Measurements from ENCODE around the gene IL3RA.
"Not testable (repeated sequence)": the region's sequence is repeated elsewhere in the genome, so short reads cannot be mapped to it uniquely, and the experiment has no call there.

Gene IL3RA

GRCh38 chrX:1336331-1336943 is at the start of gene IL3RA:
IL3RA (plus strand) TSS chrX:1336785; CDS start chrX:1341766, 4,981 bp downstream.
- H3K27ac ChIP-seq (ENCODE audit: low read depth, low read length), result peak within 1 kb of the TSS; percentile 70
- peaks cover 0 to 4% (median 0%) of the 10 kb centered on the region in 5 donors for H3K27me3 ChIP-seq (ENCODE audit: control insufficient read depth in 5 of 5, insufficient read depth in 4 of 5, low read length in 5 of 5)
- H3K9ac ChIP-seq (ENCODE audit: low read length in 5 of 5), result peak within 1 kb of the TSS; percentile 24 to 87 (median 75)
- H3K4me3 ChIP-seq (ENCODE audit: low read depth in 1 of 5, low read length in 5 of 5), result peak within 1 kb of the TSS; percentile 51 to 82 (median 75)
- peaks cover 0 to 9% (median 4%) of the 10 kb centered on the region in 5 donors for H3K9me3 ChIP-seq (ENCODE audit: control insufficient read depth in 5 of 5, low read length in 5 of 5)
- peaks cover 0 to 3% (median 3%) of the 10 kb centered on the region in 5 donors for H3K36me3 ChIP-seq (ENCODE audit: control insufficient read depth in 5 of 5, insufficient read depth in 5 of 5, low read length in 5 of 5)
- H3K4me1 ChIP-seq (ENCODE audit: control insufficient read depth in 5 of 5, insufficient read depth in 5 of 5, low read length in 5 of 5), result peaks cover 0 to 22% (median 7%) of the 10 kb centered on the region in 5 donors

GRCh38 chrX:1289535-1289934 is 47.0 kb upstream of the IL3RA start:
- Histone ChIP-seq H3K4me1 (ENCODE audit: control insufficient read depth in 5 of 5, insufficient read depth in 5 of 5, low read length in 5 of 5) (peaks cover 0 to 13% (median 9%) of the 10 kb centered on the region in 5 donors), H3K4me3 (ENCODE audit: low read depth in 1 of 5, low read length in 5 of 5) (no peak overlapping the region), H3K27me3 (ENCODE audit: control insufficient read depth in 5 of 5, insufficient read depth in 4 of 5, low read length in 5 of 5) (peaks cover 0 to 5% (median 0%) of the 10 kb centered on the region in 5 donors), H3K9ac (ENCODE audit: low read length in 5 of 5) (no peak overlapping the region), H3K36me3 (ENCODE audit: control insufficient read depth in 5 of 5, insufficient read depth in 5 of 5, low read length in 5 of 5) (peaks cover 3 to 32% (median 5%) of the 10 kb centered on the region in 5 donors), H3K27ac (ENCODE audit: low read depth, low read length) (no peak overlapping the region), H3K9me3 (ENCODE audit: control insufficient read depth in 5 of 5, low read length in 5 of 5) (no peaks in the 10 kb centered on the region)

- Histone ChIP-seq H3K9me3 (ENCODE audit: control insufficient read depth in 5 of 5, low read length in 5 of 5) (peaks cover 0 to 2% (median 0%) of the 10 kb centered on the region in 5 donors), H3K36me3 (ENCODE audit: control insufficient read depth in 5 of 5, insufficient read depth in 5 of 5, low read length in 5 of 5) (peaks cover 5 to 43% (median 19%) of the 10 kb centered on the region in 5 donors), H3K9ac (ENCODE audit: low read length in 5 of 5) (no peak overlapping the region), H3K27ac (ENCODE audit: low read depth, low read length) (no peak overlapping the region), H3K27me3 (ENCODE audit: control insufficient read depth in 5 of 5, insufficient read depth in 4 of 5, low read length in 5 of 5) (peaks cover 0 to 11% (median 0%) of the 10 kb centered on the region in 5 donors), H3K4me3 (ENCODE audit: low read depth in 1 of 5, low read length in 5 of 5) (no peak overlapping the region), H3K4me1 (ENCODE audit: control insufficient read depth in 5 of 5, insufficient read depth in 5 of 5, low read length in 5 of 5) (peaks cover 0 to 13% (median 9%) of the 10 kb centered on the region in 5 donors)
Measured at GRCh38 chrX:1291110-1291740, 45.4 kb upstream of the IL3RA start.

GRCh38 chrX:1292575-1293290 is 43.9 kb upstream of the IL3RA start:
- peaks cover 0 to 11% (median 0%) of the 10 kb centered on the region in 5 donors for H3K27me3 ChIP-seq (ENCODE audit: control insufficient read depth in 5 of 5, insufficient read depth in 4 of 5, low read length in 5 of 5)
- peak overlapping the region in 1 of 5 donors; percentile 21 for H3K9ac ChIP-seq (ENCODE audit: low read length in 5 of 5)
- peaks cover 5 to 41% (median 19%) of the 10 kb centered on the region in 5 donors for H3K36me3 ChIP-seq (ENCODE audit: control insufficient read depth in 5 of 5, insufficient read depth in 5 of 5, low read length in 5 of 5)
- H3K27ac ChIP-seq (ENCODE audit: low read depth, low read length), result no peak overlapping the region
- H3K9me3 ChIP-seq (ENCODE audit: control insufficient read depth in 5 of 5, low read length in 5 of 5), result peaks cover 0 to 2% (median 0%) of the 10 kb centered on the region in 5 donors
- H3K4me1 ChIP-seq (ENCODE audit: control insufficient read depth in 5 of 5, insufficient read depth in 5 of 5, low read length in 5 of 5), result peaks cover 0 to 13% (median 9%) of the 10 kb centered on the region in 5 donors
- peak overlapping the region in 1 of 5 donors; percentile 11 for H3K4me3 ChIP-seq (ENCODE audit: low read depth in 1 of 5, low read length in 5 of 5)

GRCh38 chrX:1294301-1295067 is 42.1 kb upstream of the IL3RA start:
- H3K36me3 ChIP-seq (ENCODE audit: control insufficient read depth in 5 of 5, insufficient read depth in 5 of 5, low read length in 5 of 5), result peaks cover 5 to 40% (median 24%) of the 10 kb centered on the region in 5 donors
- H3K9ac ChIP-seq (ENCODE audit: low read length in 5 of 5), result no peak overlapping the region

GRCh38 chrX:1295550-1295949 is 41.0 kb upstream of the IL3RA start:
- H3K4me3 ChIP-seq (ENCODE audit: low read depth in 1 of 5, low read length in 5 of 5), result no peak overlapping the region
- H3K4me1 ChIP-seq (ENCODE audit: control insufficient read depth in 5 of 5, insufficient read depth in 5 of 5, low read length in 5 of 5), result peaks cover 0 to 13% (median 9%) of the 10 kb centered on the region in 5 donors
- H3K27ac ChIP-seq (ENCODE audit: low read depth, low read length), result no peak overlapping the region
- H3K27me3 ChIP-seq (ENCODE audit: control insufficient read depth in 5 of 5, insufficient read depth in 4 of 5, low read length in 5 of 5), result peaks cover 0 to 11% (median 0%) of the 10 kb centered on the region in 5 donors
- H3K36me3 ChIP-seq (ENCODE audit: control insufficient read depth in 5 of 5, insufficient read depth in 5 of 5, low read length in 5 of 5), result peaks cover 2 to 40% (median 26%) of the 10 kb centered on the region in 5 donors
- H3K9me3 ChIP-seq (ENCODE audit: control insufficient read depth in 5 of 5, low read length in 5 of 5), result peaks cover 0 to 6% (median 0%) of the 10 kb centered on the region in 5 donors
- H3K9ac ChIP-seq (ENCODE audit: low read length in 5 of 5), result no peak overlapping the region

More at GRCh38 chrX:1294301-1295067, 42.1 kb upstream of the IL3RA start:
- Histone ChIP-seq H3K9me3 (ENCODE audit: control insufficient read depth in 5 of 5, low read length in 5 of 5) (peaks cover 0 to 6% (median 0%) of the 10 kb centered on the region in 5 donors), H3K4me1 (ENCODE audit: control insufficient read depth in 5 of 5, insufficient read depth in 5 of 5, low read length in 5 of 5) (peaks cover 0 to 13% (median 9%) of the 10 kb centered on the region in 5 donors), H3K27me3 (ENCODE audit: control insufficient read depth in 5 of 5, insufficient read depth in 4 of 5, low read length in 5 of 5) (peaks cover 0 to 11% (median 0%) of the 10 kb centered on the region in 5 donors), H3K4me3 (ENCODE audit: low read depth in 1 of 5, low read length in 5 of 5) (no peak overlapping the region), H3K27ac (ENCODE audit: low read depth, low read length) (no peak overlapping the region)

GRCh38 chrX:1297591-1297990 is 39.0 kb upstream of the IL3RA start:
- Histone ChIP-seq H3K36me3 (ENCODE audit: control insufficient read depth in 5 of 5, insufficient read depth in 5 of 5, low read length in 5 of 5) (peaks cover 0 to 31% (median 27%) of the 10 kb centered on the region in 5 donors), H3K27me3 (ENCODE audit: control insufficient read depth in 5 of 5, insufficient read depth in 4 of 5, low read length in 5 of 5) (peaks cover 0 to 11% (median 0%) of the 10 kb centered on the region in 5 donors)
- H3K4me1 ChIP-seq (ENCODE audit: control insufficient read depth in 5 of 5, insufficient read depth in 5 of 5, low read length in 5 of 5); H3K4me3 ChIP-seq (ENCODE audit: low read depth in 1 of 5, low read length in 5 of 5); H3K9me3 ChIP-seq (ENCODE audit: control insufficient read depth in 5 of 5, low read length in 5 of 5); H3K27ac ChIP-seq (ENCODE audit: low read depth, low read length); H3K9ac ChIP-seq (ENCODE audit: low read length in 5 of 5): not testable (repeated sequence)

- Histone ChIP-seq H3K36me3 (ENCODE audit: control insufficient read depth in 5 of 5, insufficient read depth in 5 of 5, low read length in 5 of 5) (peaks cover 0 to 29% (median 23%) of the 10 kb centered on the region in 5 donors), H3K27me3 (ENCODE audit: control insufficient read depth in 5 of 5, insufficient read depth in 4 of 5, low read length in 5 of 5) (peaks cover 0 to 4% (median 0%) of the 10 kb centered on the region in 5 donors), H3K9me3 (ENCODE audit: control insufficient read depth in 5 of 5, low read length in 5 of 5) (peaks cover 0 to 6% (median 0%) of the 10 kb centered on the region in 5 donors), H3K27ac (ENCODE audit: low read depth, low read length) (no peak overlapping the region), H3K4me1 (ENCODE audit: control insufficient read depth in 5 of 5, insufficient read depth in 5 of 5, low read length in 5 of 5) (no peaks in the 10 kb centered on the region), H3K9ac (ENCODE audit: low read length in 5 of 5) (no peak overlapping the region), H3K4me3 (ENCODE audit: low read depth in 1 of 5, low read length in 5 of 5) (no peak overlapping the region)
Measured at GRCh38 chrX:1300449-1300848, 36.1 kb upstream of the IL3RA start.

- Histone ChIP-seq H3K36me3 (ENCODE audit: control insufficient read depth in 5 of 5, insufficient read depth in 5 of 5, low read length in 5 of 5) (peaks cover 2 to 30% (median 15%) of the 10 kb centered on the region in 5 donors), H3K27me3 (ENCODE audit: control insufficient read depth in 5 of 5, insufficient read depth in 4 of 5, low read length in 5 of 5) (no peaks in the 10 kb centered on the region)
Measured at GRCh38 chrX:1305411-1305810, 31.2 kb upstream of the IL3RA start.

More at GRCh38 chrX:1305411-1305810, 31.2 kb upstream of the IL3RA start:
- H3K27ac ChIP-seq (ENCODE audit: low read depth, low read length), result no peak overlapping the region
- H3K9me3 ChIP-seq (ENCODE audit: control insufficient read depth in 5 of 5, low read length in 5 of 5), result peaks cover 0 to 4% (median 3%) of the 10 kb centered on the region in 5 donors
- no peak overlapping the region for H3K4me3 ChIP-seq (ENCODE audit: low read depth in 1 of 5, low read length in 5 of 5)
- H3K9ac ChIP-seq (ENCODE audit: low read length in 5 of 5), result no peak overlapping the region
- no peaks in the 10 kb centered on the region for H3K4me1 ChIP-seq (ENCODE audit: control insufficient read depth in 5 of 5, insufficient read depth in 5 of 5, low read length in 5 of 5)
